ENCODE data around the gene NCOR2.

GRCh38 chr12:124547626-124548025 lies 19.8 kb downstream of the NCOR2 start:
- TF ChIP-seq, protein P1, sequence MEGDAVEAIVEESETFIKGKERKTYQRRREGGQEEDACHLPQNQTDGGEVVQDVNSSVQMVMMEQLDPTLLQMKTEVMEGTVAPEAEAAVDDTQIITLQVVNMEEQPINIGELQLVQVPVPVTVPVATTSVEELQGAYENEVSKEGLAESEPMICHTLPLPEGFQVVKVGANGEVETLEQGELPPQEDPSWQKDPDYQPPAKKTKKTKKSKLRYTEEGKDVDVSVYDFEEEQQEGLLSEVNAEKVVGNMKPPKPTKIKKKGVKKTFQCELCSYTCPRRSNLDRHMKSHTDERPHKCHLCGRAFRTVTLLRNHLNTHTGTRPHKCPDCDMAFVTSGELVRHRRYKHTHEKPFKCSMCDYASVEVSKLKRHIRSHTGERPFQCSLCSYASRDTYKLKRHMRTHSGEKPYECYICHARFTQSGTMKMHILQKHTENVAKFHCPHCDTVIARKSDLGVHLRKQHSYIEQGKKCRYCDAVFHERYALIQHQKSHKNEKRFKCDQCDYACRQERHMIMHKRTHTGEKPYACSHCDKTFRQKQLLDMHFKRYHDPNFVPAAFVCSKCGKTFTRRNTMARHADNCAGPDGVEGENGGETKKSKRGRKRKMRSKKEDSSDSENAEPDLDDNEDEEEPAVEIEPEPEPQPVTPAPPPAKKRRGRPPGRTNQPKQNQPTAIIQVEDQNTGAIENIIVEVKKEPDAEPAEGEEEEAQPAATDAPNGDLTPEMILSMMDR (IDR thresholded peaks at IDR 0.05; ENCODE audit: poor library complexity, severe bottlenecking): no peak
- no peak for TF ChIP-seq POLR2AphosphoS5 (IDR thresholded peaks at IDR 0.05)
- no peak for TF ChIP-seq EP300 (conservative IDR thresholded peaks at IDR 0.05; ENCODE audit: poor library complexity, severe bottlenecking)
- TF ChIP-seq SMC3 (conservative IDR thresholded peaks at IDR 0.05; ENCODE audit: poor library complexity): no peak
- no peak for TF ChIP-seq TAF1 (IDR thresholded peaks at IDR 0.05; ENCODE audit: low read depth)
- TF ChIP-seq EZH2 (IDR thresholded peaks at IDR 0.05; ENCODE audit: borderline replicate concordance, insufficient read depth, low read length, poor library complexity, severe bottlenecking): no peak

Measured in neural cell (in vitro differentiated cells).